ENCODE results near the gene SLC2A13. TPM values are rescaled to one million over a fixed set of nuclear protein-coding genes. Genes with fewer than 3 reads are reported as not detected.

The SLC2A13 gene
- total RNA-seq, 1 experiment from 2014 or later, result 12.1 TPM

GRCh38 chr12:39990122-39991101 is 115.5 kb downstream of the SLC2A13 start:
- peak; percentile 12 for DNase-seq (ENCODE audit: low read depth, low spot score)
- intact Hi-C loops (cut with micrococcal nuclease; ENCODE audit: unreplicated experiment) (loop anchor here (1.0 kb wide), 1 partner anchor 225 kb away; no protein-coding TSS in a partner anchor), in situ Hi-C loops (cut with HindIII; ENCODE audit: low pct_unique_long_range_greater_than_20kb, low sequenced_read_pairs) (no loop called here)
- Histone ChIP-seq H3K27ac (ENCODE audit: low read length) (no peak overlapping the region), H3K4me3 (ENCODE audit: low read depth in 2 of 2, low read length in 2 of 2) (no peak overlapping the region), H3K9me3 (ENCODE audit: control insufficient read depth, insufficient read depth, low read depth, low read length) (no peaks in the 10 kb centered on the region), H3K27me3 (ENCODE audit: control insufficient read depth, insufficient read depth, low read length) (no peaks in the 10 kb centered on the region), H3K4me1 (ENCODE audit: control insufficient read depth, insufficient read depth, low read length) (no peaks in the 10 kb centered on the region), H3K36me3 (ENCODE audit: control insufficient read depth, insufficient read depth, low read length) (no peaks in the 10 kb centered on the region)
- no TSS peak for BruUV-seq (replicated peaks)
- ATAC-seq, result peak; percentile 87
- POLR2A ChIA-PET, result interaction anchor here (0.6 kb wide), 1 partner anchor 235 kb away, joined by 5 read pairs; the partner anchor contains the start of gene LRRK2
- CTCF ChIA-PET, result interaction anchor here (0.7 kb wide), 1 partner anchor 641 kb away, joined by 3 read pairs; no protein-coding TSS in a partner anchor
- peak; percentile 89 for TF ChIP-seq CTCF (IDR thresholded peaks at IDR 0.05)
- no peak for TF ChIP-seq SIN3A (IDR thresholded peaks at IDR 0.05; ENCODE audit: borderline replicate concordance, insufficient read depth, low read depth, low read length)

DNA sequence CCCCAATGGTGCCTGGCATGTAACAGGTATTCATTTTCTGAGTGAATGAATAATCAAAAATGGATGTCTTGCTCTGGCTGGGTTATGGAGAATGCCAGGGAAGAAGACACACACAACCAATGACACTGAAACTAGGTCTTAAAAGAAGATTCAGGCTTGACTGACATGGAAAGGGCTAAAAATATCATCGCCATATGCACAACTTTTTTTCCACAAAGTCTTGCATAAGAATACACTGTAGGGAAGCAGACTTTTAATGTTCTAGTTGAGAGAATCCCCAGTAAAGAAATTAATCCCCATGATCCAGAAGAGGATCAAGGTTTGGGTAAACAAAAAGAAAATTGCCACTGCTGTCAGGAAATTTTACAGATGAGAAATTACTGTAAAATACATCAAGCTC is 116.4 kb downstream of the SLC2A13 start:
- in situ Hi-C loops (cut with HindIII; ENCODE audit: low pct_unique_long_range_greater_than_20kb, low sequenced_read_pairs), result no loop called here
- H3K4me1 ChIP-seq (ENCODE audit: control insufficient read depth, insufficient read depth, low read length), result no peaks in the 10 kb centered on the region
- intact Hi-C loops (cut with micrococcal nuclease; ENCODE audit: unreplicated experiment), result no loop called here

More for the DNA sequence above, 116.4 kb downstream of the SLC2A13 start:
- ATAC-seq (no peak), DNase-seq (ENCODE audit: low read depth, low spot score) (no peak)
- Histone ChIP-seq H3K4me3 (ENCODE audit: low read depth in 2 of 2, low read length in 2 of 2) (no peak overlapping the region), H3K27ac (ENCODE audit: low read length) (no peak overlapping the region), H3K9me3 (ENCODE audit: control insufficient read depth, insufficient read depth, low read depth, low read length) (no peaks in the 10 kb centered on the region), H3K36me3 (ENCODE audit: control insufficient read depth, insufficient read depth, low read length) (no peaks in the 10 kb centered on the region), H3K27me3 (ENCODE audit: control insufficient read depth, insufficient read depth, low read length) (no peaks in the 10 kb centered on the region)
- TF ChIP-seq, protein P1, sequence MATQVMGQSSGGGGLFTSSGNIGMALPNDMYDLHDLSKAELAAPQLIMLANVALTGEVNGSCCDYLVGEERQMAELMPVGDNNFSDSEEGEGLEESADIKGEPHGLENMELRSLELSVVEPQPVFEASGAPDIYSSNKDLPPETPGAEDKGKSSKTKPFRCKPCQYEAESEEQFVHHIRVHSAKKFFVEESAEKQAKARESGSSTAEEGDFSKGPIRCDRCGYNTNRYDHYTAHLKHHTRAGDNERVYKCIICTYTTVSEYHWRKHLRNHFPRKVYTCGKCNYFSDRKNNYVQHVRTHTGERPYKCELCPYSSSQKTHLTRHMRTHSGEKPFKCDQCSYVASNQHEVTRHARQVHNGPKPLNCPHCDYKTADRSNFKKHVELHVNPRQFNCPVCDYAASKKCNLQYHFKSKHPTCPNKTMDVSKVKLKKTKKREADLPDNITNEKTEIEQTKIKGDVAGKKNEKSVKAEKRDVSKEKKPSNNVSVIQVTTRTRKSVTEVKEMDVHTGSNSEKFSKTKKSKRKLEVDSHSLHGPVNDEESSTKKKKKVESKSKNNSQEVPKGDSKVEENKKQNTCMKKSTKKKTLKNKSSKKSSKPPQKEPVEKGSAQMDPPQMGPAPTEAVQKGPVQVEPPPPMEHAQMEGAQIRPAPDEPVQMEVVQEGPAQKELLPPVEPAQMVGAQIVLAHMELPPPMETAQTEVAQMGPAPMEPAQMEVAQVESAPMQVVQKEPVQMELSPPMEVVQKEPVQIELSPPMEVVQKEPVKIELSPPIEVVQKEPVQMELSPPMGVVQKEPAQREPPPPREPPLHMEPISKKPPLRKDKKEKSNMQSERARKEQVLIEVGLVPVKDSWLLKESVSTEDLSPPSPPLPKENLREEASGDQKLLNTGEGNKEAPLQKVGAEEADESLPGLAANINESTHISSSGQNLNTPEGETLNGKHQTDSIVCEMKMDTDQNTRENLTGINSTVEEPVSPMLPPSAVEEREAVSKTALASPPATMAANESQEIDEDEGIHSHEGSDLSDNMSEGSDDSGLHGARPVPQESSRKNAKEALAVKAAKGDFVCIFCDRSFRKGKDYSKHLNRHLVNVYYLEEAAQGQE (IDR thresholded peaks at IDR 0.05; ENCODE audit: insufficient read depth in 1 of 2, low read depth in 2 of 2, low read length in 1 of 2), result no peak
- TF ChIP-seq POLR2AphosphoS5 (IDR thresholded peaks at IDR 0.05; ENCODE audit: low read depth, low read length), result no peak
- TF ChIP-seq CTCF (IDR thresholded peaks at IDR 0.05), result no peak
- ChIA-PET POLR2A (no interaction called here), CTCF (no interaction called here)
- BruUV-seq (replicated peaks), result no TSS peak
